ENCODE results near the gene OSBPL2.

Gene OSBPL2

DNA sequence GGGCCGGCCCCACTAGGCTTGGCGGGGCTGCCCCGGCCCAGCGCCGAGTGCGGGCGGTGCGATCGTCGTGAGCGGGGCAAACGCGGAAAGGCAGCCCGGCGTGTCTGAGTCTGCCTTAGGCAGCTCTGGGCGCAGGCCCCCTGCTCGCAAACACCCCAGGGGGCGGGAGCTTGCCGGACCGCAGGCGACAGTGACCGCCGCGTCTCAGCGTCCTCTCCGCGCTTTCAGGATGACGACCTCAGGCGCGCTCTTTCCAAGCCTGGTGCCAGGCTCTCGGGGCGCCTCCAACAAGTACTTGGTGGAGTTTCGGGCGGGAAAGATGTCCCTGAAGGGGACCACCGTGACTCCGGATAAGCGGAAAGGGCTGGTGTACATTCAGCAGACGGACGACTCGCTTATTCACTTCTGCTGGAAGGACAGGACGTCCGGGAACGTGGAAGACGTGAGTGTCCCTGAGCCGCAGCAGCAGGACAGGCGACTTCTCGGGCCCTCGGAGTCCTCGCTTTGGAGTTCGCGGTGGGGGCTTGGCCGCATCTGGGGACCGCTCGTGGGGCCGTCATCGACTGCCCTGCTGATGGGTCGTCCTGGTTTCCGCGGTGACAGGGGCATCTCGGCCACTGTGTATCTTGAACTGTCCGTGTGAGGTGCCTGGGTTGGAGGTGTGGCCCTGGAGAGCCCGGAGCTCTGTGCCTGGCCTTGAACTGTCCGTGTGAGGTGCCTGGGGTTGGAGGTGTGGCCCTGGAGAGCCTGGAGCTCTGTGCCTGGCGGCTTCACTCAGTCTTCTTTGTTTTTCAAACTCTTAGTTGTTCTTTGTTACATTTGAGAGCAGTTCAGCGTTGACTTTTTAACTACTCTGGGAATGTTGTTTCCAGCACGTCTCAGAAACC, 65.3 kb downstream of the OSBPL2 start:
- no peak for DNase-seq

DNA sequence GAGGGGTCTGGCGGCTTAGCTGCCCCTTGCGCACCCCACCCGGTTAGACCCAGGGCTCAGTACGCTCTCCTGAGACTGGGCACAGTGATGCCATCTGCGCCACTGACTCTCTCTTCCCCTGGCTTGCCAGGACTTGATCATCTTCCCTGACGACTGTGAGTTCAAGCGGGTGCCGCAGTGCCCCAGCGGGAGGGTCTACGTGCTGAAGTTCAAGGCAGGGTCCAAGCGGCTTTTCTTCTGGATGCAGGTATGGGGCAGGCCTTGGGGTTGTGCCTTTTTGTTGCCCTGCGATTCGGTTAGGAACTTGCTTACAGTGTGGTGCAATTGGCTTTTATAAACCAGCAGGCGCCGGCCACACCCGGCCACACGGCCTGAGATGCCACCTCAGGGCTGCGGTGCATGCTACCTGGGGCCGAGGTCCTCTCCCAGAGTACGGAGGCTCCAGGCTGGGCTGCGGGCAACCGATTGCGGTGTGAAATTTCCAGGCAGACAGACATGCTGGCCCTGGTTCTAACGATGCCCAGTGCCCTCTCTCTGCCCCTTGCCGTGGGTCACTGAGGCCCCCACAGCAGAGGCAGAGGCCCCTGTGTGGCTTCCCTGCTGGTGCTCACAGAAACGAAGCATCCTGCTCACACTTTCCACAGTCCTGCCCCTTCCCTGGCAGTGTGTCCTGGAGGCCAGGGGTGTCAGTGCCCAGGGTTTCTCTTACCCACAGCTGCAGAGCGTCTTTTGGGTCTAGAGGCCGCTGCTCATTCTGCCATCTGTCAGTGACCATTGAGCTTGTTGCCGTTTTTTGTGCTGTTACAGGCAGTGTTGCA, 66.2 kb downstream of the OSBPL2 start:
- DNase-seq = no peak

DNA sequence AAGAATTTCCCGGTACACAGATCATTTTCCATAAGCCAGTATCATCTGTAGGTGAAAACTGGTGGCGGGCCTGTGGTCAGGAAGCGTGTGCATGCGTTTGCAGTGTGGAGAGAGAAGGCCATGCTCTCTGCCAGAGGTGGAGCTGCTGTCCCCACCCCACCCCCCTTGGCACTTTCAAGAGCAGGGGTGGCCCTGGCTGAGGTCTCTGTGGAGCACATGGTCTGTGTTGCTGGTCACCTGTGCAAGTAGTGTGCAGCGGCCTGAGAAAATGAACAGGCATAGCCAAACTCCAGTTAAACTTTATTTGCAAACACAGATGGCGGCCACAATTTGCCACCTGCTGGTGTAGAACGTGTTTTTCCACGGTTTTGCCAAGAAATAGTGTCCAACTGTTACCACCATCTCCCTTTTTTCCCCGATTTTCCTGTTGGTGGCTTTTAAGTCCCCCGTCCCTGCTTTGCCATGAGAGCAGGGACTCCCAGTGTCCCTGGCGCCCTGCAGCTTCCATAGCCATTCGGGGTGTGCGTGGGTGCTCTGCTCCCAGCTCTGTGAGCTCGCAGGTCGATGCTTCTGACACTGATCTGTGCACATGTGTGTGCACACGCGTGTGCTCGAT, 66.9 kb downstream of the OSBPL2 start:
- DNase-seq = no peak

DNA sequence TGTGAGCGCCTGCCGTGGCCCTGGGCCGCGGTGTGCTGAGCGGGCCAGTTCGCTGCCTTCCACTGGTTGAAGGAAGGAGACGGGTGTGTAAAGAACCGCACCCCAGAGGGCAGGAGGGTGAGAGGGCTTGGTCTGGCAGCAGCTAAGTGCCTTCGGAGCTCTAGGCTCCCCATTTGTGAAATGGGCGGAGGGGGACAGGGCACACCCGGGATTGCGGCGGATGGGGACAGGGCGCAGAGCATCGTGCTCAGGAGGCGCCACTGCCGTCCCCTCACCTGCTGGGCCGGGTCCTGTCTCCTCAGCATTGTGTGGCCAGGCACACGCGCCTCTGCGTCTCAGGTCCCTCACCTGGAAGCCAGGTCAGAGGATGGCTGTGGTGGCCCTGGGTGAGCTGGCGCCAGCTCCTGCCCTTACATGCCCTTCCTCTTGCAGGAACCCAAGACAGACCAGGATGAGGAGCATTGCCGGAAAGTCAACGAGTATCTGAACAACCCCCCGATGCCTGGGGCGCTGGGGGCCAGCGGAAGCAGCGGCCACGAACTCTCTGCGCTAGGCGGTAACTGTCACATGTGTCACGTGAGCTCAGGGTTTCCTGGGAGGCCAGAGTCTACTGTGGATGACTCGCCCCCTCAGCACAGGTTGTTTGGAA, 67.6 kb downstream of the OSBPL2 start:
- no peak for DNase-seq

DNA sequence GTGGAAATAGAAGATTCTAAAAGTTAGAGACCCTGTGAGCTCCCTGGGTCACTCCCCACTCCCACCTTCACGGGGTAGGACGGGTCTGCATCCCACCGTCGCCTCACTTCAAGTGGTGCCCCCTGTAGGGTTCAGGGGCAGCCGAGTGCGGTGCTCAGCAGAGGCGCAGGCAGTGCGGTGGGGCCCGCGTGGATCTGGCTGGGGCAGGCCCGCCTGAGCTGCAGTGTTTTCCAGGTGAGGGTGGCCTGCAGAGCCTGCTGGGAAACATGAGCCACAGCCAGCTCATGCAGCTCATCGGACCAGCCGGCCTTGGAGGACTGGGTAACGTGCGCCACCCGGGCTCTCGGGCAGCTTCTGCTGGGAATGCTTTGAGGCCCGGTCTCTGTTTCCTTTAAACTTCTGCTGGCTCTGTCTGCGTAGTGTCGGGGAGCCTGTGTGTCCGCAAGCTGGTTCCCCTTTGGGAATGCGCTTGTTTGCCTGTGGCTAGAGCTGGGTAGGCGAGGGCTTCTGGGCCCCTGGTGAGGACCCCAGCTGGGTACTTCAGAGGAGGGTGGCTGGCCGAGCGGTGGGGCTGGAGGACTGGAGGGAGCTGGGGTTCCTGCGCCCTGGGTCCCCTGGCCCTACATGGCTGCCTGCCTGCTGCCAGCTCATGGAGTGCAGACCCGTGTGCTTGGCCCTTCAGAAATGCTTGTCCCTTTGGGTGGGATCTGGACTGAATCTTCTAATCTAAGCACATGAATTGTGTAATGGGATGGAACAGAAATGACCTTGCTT, 68.3 kb downstream of the OSBPL2 start:
- DNase-seq = no peak

DNA sequence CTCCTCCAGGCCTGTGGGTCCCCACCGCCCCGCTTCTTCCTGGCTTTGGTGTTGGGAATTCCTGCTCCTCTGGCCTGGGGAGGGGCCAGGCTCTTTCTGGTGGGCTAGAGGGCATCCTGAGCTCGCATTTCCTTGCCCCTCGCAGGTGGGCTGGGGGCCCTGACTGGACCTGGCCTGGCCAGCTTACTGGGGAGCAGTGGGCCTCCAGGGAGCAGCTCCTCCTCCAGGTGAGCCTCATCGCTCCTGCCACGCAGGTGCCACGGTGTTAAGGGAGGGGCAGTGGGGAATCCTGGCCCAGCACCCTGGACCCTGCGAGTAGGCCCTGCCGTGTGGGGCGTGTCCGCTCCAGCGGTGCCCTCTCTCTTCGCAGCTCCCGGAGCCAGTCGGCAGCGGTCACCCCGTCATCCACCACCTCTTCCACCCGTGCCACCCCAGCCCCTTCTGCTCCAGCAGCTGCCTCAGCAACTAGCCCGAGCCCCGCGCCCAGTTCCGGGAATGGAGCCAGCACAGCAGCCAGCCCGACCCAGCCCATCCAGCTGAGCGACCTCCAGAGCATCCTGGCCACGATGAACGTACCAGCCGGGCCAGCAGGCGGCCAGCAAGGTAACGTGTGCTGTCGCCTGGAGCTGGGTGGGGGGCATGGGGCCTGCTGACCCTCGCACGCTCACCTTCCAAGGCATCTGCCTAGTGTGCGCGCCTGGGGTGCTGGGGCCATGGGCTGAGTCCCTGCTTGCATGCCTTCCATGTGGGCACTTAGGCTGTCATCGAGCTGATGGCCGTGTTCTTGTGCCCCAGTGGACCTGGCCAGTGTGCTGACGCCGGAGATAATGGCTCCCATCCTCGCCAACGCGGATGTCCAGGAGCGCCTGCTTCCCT, 69.1 kb downstream of the OSBPL2 start:
- DNase-seq = no peak

- no peak for DNase-seq
Measured at GRCh38 chr20:62308102-62308822, 69.9 kb downstream of the OSBPL2 start.

DNA sequence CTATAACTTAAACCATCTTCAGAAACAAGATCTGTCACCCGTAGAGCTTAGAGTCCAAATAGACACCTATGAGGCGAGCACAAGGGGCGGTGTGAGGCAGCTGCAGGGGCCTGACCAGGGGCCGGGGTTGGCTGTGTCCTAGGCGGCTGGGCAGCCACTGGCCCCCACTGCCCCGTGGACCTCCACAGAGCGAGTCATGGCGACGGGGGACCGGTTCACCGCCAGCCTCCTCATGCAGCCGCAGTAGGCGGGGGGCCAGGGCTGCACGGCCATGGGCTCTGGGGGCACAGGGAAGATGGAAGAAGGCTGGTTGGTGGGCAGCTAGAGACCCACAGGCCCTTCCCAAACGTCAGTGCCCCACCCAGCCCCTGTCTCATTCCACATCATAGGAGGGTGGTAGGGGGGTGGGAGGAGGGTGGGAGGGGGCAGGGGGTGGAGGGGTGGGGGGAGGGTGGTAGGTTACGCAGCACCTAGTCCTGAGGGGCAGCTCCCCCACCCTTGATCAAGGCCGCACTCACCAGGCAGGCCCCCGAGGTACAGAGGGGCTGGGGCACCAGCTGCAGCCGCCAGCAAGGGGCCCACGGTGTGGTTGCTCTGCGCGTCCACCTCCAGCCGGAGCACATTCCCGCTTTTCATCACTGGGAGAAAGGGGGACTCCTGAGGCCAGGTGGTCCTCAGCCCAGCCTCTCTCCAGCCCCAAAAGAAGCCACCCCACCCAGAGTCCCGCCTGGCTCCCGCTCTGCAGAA, 71.0 kb downstream of the OSBPL2 start:
- DNase-seq = no peak

GRCh38 chr20:62309947-62310756, 71.8 kb downstream of the OSBPL2 start:
- DNase-seq = no peak

GRCh38 chr20:62310757-62311121, 72.4 kb downstream of the OSBPL2 start:
- no peak for DNase-seq

GRCh38 chr20:62311150-62311549, 72.8 kb downstream of the OSBPL2 start:
- no peak for DNase-seq

- no peak for DNase-seq
Measured at GRCh38 chr20:62311832-62312661, 73.7 kb downstream of the OSBPL2 start.

- DNase-seq = no peak
Measured at GRCh38 chr20:62312662-62312977, 74.3 kb downstream of the OSBPL2 start.

GRCh38 chr20:62313021-62313420, 74.7 kb downstream of the OSBPL2 start:
- no peak for DNase-seq

GRCh38 chr20:62313460-62314338, 75.4 kb downstream of the OSBPL2 start:
- no peak for DNase-seq

DNA sequence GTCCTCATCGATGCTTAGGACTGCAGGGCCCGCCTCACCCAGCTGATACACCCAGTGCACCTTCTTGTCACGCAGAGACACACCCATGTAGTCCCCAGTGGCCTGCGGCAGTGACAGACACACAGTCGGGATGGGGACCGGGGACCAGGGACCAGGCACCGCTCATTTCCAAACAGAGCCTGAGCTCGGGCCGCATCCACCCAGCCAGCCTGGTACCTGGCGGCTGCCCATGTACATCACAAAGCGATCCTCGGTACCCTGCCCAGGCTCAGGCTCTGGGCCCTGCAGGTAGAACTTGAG, 76.0 kb downstream of the OSBPL2 start:
- no peak for DNase-seq

DNA sequence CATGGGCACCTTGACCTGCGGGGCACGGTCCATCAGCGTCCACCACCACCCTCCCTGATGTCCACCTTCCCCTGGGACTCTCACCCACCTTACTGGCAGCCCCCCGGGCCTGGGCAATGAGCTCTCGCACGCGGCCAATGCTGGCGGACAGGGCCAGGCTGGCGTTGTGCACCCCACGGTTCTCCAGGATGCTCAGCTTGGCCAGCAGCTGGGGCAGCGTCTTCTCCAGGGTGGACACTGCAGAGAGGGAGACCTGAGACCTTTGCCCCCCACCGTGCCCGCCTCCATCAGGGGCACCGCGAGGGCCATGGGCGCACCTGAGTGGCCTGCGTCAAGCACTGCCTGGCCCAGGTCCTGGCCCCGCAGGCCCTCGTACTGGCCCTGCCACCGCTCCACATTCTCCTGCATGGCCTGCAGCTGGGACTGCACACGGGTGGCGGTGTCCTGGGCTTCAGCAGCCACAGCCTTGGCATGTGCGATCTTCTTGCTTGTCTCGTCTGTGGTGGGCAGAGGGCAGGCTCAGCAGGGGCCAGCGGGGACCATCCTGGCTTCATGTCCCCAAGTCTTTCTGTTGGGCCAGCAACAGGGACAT, 76.5 kb downstream of the OSBPL2 start:
- DNase-seq = no peak

Data from activated gamma-delta T cell (primary cell).